Body of pancreas (tissue), 4 donors: ENCODE data around the gene LPCAT3.
A peak's percentile ranks its signal among the peaks of the same experiment; 100 is the strongest.

Source experiments
- POLR2A ChIP-seq, 3 donors: fragments of 450-650 bp; IDR thresholded peaks; one replicate each; pipeline ENCODE4 v1.6.1; 2016; ENCODE audit warnings: antibody characterized with exemption in 3 of 3, mild to moderate bottlenecking in 2 of 3
- TF ChIP-seq, protein P1 (sequence below), 7 experiments: fragments of 450-650 bp in 4 of 7; fragments of 200-600 bp in 3 of 7; sonication (generic) in 3 of 7; IDR thresholded peaks; one replicate each; pipeline ENCODE4 v1.5.1; 2016 to 2019; ENCODE audit warnings: antibody characterized with exemption in 7 of 7

DNA sequence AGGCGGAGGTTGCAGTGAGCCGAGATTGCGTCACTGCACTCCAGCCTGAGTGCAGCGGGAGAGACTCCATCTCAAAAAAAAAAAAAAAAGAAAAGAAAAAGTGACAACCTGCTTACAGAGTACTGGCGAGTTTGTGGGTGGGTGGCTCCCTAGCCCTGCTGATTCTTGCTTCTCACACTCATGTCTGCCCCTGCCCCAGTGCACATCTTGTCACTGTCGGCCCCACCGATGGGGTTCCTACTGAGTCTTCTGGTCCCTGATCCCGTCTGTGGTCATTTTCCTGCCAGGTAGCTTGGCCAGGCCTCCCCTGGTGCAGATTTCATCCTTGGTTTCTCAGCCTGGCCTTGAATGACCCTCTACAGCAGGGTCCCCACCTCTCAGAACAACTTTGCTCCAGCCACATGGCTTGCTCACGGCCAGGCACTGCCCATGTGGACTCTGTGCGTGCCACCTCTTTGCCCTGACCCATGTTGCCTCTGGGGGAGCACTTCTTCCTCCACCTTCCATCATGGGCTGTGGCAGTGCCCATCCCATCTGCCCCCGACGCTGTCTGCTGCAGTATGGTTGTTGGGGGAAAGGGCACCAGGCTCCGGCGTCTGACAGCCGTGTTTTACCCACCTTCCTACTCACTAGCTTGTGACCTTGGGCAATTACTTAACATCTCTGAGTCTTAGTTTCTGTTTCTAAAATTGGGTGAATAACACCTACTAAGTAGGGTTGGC is 69.2 kb downstream of the LPCAT3 start:
- TF ChIP-seq, protein P1, sequence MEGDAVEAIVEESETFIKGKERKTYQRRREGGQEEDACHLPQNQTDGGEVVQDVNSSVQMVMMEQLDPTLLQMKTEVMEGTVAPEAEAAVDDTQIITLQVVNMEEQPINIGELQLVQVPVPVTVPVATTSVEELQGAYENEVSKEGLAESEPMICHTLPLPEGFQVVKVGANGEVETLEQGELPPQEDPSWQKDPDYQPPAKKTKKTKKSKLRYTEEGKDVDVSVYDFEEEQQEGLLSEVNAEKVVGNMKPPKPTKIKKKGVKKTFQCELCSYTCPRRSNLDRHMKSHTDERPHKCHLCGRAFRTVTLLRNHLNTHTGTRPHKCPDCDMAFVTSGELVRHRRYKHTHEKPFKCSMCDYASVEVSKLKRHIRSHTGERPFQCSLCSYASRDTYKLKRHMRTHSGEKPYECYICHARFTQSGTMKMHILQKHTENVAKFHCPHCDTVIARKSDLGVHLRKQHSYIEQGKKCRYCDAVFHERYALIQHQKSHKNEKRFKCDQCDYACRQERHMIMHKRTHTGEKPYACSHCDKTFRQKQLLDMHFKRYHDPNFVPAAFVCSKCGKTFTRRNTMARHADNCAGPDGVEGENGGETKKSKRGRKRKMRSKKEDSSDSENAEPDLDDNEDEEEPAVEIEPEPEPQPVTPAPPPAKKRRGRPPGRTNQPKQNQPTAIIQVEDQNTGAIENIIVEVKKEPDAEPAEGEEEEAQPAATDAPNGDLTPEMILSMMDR (IDR thresholded peaks at IDR 0.05): peak in 1 of 7 experiments; percentile 18
- no peak for TF ChIP-seq POLR2A (IDR thresholded peaks at IDR 0.05)
